Esophagus squamous epithelium (tissue), 5 donors: Measurements from ENCODE around the gene PBRM1. TPM values are rescaled to one million over a fixed set of nuclear protein-coding genes. Genes with fewer than 3 reads are reported as not detected.

Source experiments
- DNase-seq: peaks from one replicate; lab custom pipeline; 2025; lab: John Stamatoyannopoulos, UW
- H3K27ac ChIP-seq, 4 donors: fragments of 200-600 bp; sonication (generic); one replicate each; pipeline ENCODE4 v1.5.1; 2016 to 2019; ENCODE audit warnings: mild to moderate bottlenecking in 1 of 4
- H3K27me3 ChIP-seq, 4 donors: fragments of 200-600 bp; sonication (generic); 1 replicate in 3 of 4; 2 replicates in 1 of 4; pipeline versions ENCODE4 v1.5.1 to v1.6.0; 2017 to 2021; ENCODE audit warnings: antibody characterized with exemption in 1 of 4
- H3K36me3 ChIP-seq, 3 donors: fragments of 200-600 bp; sonication (generic); one replicate each; pipeline ENCODE4 v1.5.1; 2016 to 2019
- H3K4me1 ChIP-seq, 3 donors: fragments of 200-600 bp; sonication (generic); one replicate each; pipeline ENCODE4 v1.5.1; 2017 to 2019
- H3K4me3 ChIP-seq, 4 donors: fragments of 200-600 bp; sonication (generic); 1 replicate in 3 of 4; 2 replicates in 1 of 4; pipeline ENCODE4 v1.5.1; 2016 to 2019; ENCODE audit warnings: mild to moderate bottlenecking in 2 of 4, moderate library complexity in 1 of 4
- H3K9me3 ChIP-seq, 3 donors: fragments of 200-600 bp; sonication (generic); one replicate each; pipeline ENCODE4 v1.5.1; 2016 to 2019
- POLR2A ChIP-seq, 4 donors: fragments of 450-650 bp; IDR thresholded peaks; one replicate each; pipeline ENCODE4 v1.6.1; 2017; ENCODE audit warnings: antibody characterized with exemption in 4 of 4, mild to moderate bottlenecking in 4 of 4, moderate library complexity in 3 of 4
- WGBS, 2 donors: methylation state at CpG; one replicate each; pipeline ENCODE4 v1.1.5; 2018; 5-methylcytosine and 5-hydroxymethylcytosine counted together
- intact Hi-C: fragments of 100-400 bp; cut with DNase I; formaldehyde crosslinking; loops from one replicate; pipeline ENCODE4 v1.15.0; 2022
- total RNA-seq, 4 donors: library from RNA; depleted of rRNA; stranded (reverse); fragments of >200 nt; gene quantifications; one replicate each; pipeline ENCODE4 v1.1.0, GENCODE V29; 2016
- TF ChIP-seq, protein P1 (sequence below), 6 experiments: fragments of 450-650 bp in 4 of 6; fragments of 200-600 bp in 2 of 6; sonication (generic) in 2 of 6; IDR thresholded peaks; one replicate each; pipeline ENCODE4 v1.5.1; 2016 to 2019; ENCODE audit warnings: antibody characterized with exemption in 6 of 6, mild to moderate bottlenecking in 4 of 6, moderate library complexity in 4 of 6
- donor health status: DM: yes; HTN: yes; CAD: no.

Gene PBRM1
- total RNA-seq, 4 donors from 2014 or later = 34.0 to 76.4 (median 63.7) TPM

DNA sequence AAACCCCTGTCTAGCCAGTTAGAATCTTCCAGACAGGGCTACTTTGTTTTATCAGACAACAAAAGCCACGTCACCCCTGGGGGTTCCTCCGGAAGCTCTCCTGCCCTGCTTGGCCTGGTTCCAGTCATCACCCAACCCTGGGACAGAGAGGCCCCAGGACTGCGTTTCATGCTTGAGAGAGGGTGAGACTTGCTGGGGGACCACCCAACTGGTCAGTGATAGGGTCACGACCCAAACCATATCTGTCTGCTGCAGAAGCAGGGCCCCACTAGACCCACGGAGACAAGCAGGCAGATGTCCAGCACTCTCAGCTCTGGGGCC lies 153.2 kb downstream of the PBRM1 start:
- no peak for TF ChIP-seq POLR2A (IDR thresholded peaks at IDR 0.05)
- TF ChIP-seq, protein P1, sequence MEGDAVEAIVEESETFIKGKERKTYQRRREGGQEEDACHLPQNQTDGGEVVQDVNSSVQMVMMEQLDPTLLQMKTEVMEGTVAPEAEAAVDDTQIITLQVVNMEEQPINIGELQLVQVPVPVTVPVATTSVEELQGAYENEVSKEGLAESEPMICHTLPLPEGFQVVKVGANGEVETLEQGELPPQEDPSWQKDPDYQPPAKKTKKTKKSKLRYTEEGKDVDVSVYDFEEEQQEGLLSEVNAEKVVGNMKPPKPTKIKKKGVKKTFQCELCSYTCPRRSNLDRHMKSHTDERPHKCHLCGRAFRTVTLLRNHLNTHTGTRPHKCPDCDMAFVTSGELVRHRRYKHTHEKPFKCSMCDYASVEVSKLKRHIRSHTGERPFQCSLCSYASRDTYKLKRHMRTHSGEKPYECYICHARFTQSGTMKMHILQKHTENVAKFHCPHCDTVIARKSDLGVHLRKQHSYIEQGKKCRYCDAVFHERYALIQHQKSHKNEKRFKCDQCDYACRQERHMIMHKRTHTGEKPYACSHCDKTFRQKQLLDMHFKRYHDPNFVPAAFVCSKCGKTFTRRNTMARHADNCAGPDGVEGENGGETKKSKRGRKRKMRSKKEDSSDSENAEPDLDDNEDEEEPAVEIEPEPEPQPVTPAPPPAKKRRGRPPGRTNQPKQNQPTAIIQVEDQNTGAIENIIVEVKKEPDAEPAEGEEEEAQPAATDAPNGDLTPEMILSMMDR (IDR thresholded peaks at IDR 0.05) = no peak
- H3K36me3 ChIP-seq = peaks cover 0 to 18% (median 6%) of the 10 kb centered on the region in 3 donors
- WGBS, 2 donors = 23% methylated on average over 2 of the region's 5 CpGs; no CpG with 5 or more reads in 1 of the 2 donors
- no peaks in the 10 kb centered on the region for H3K9me3 ChIP-seq
- DNase-seq = no peak
- H3K4me1 ChIP-seq = peaks cover 55 to 91% (median 57%) of the 10 kb centered on the region in 3 donors
- intact Hi-C loops = loop anchor here (5.0 to 10.0 kb wide), 2 partner anchors 50 to 152 kb away; partner anchors contain the start of genes GNL3 and PBRM1
- H3K27me3 ChIP-seq = no peaks in the 10 kb centered on the region
- H3K27ac ChIP-seq = peak overlapping the region; percentile 72 to 95 (median 88)
- H3K4me3 ChIP-seq = peak overlapping the region; percentile 70 to 88 (median 76)

DNA sequence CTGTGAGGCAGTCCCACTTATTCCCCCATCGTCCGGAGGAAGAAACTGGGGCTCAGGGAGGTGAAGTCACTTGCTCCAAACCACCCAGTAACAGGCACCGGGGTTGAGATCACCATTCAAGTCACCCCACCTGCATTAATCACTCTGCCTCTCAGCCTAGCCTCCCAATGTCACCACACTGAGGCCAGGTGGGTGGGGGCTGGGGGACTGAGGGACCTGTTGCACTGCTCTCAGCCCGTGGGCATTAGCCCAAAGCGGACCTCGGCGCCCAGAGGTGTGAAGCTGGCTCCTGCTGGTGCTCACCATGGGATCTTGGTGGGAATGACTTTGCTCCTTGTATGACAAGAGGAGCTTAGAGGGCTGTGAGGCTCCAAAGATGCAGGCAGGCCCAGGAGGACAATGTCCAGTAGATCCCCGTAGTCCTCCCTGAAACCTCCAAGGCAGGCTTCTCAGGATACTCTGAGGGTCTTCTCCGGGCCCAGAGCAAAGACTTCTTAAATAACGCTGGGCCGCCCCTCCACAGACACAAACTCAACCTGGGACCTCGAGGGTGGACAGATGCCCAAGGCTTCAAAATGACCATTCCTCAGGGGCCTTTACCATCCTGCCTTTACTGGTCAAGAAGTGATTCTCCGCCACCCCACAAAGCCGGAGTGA lies 153.7 kb downstream of the PBRM1 start:
- intact Hi-C loops = loop anchor here (5.0 to 10.0 kb wide), 2 partner anchors 50 to 153 kb away; partner anchors contain the start of genes GNL3 and PBRM1
- Histone ChIP-seq H3K4me3 (peak overlapping the region; percentile 70 to 88 (median 76)), H3K27ac (peak overlapping the region; percentile 23 to 95 (median 88)), H3K27me3 (no peaks in the 10 kb centered on the region), H3K36me3 (peaks cover 0 to 23% (median 11%) of the 10 kb centered on the region in 3 donors), H3K9me3 (no peaks in the 10 kb centered on the region), H3K4me1 (peaks cover 51 to 91% (median 55%) of the 10 kb centered on the region in 3 donors)
- 66 to 81% methylated on average over 7 to 9 of the region's 14 CpGs for WGBS, 2 donors
- TF ChIP-seq, protein P1 (IDR thresholded peaks at IDR 0.05) = no peak
- TF ChIP-seq POLR2A (IDR thresholded peaks at IDR 0.05) = no peak
- DNase-seq = no peak

DNA sequence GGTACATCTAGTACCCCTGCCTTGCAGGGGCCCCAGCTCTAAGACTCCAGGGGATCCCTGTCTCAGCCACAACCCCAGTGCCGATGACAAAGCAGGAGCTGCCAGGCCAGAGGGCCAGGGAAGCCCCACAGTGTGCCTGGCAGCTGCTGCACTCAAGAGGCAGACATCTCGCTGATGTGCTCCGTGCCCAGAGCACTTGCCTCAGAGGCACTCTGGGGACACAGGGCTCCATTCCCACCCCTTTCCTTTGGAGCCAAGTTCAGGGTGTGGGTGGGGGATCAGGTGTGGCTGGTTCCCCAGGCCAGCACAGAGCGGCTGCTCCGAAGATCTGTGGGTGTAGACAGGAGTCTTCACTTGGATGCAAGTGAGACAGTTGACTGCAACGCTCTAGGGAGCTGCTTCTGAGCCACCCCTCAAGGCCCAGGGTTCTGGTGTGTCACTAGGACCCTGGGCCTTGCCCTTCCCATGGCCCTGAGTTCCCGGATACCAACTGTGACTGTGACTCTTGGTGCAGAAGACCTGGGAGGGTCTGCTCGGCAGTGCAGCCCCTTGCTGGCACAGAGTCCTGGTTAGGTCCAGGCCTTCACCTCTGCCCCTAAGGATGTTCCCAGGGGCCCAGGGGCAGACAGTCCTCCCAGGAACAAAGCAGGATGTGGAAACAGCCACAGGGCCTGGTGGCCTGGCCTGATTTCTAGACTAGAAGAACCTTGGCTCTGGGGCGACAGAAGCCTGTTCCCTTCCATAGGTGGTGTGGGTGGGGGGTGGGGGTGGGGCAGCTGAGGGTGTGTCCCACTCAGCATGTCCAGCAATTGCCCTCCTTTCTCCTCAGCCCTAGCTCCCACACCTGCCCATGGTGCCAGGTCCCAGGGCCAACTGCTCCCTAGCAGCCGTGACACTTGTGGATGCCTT lies 154.5 kb downstream of the PBRM1 start:
- DNase-seq = no peak
- WGBS, 2 donors = 59 to 61% methylated on average over 2 to 3 of the region's 10 CpGs
- peak overlapping the region; percentile 23 to 95 (median 88) for H3K27ac ChIP-seq
- intact Hi-C loops = loop anchor here (5.0 to 10.0 kb wide), 2 partner anchors 49 to 154 kb away; partner anchors contain the start of genes GNL3 and PBRM1
- peaks cover 0 to 27% (median 11%) of the 10 kb centered on the region in 3 donors for H3K36me3 ChIP-seq
- H3K9me3 ChIP-seq = no peaks in the 10 kb centered on the region
- TF ChIP-seq POLR2A (IDR thresholded peaks at IDR 0.05) = no peak
- TF ChIP-seq, protein P1 (IDR thresholded peaks at IDR 0.05) = no peak
- H3K27me3 ChIP-seq = no peaks in the 10 kb centered on the region
- peaks cover 55 to 96% (median 59%) of the 10 kb centered on the region in 3 donors for H3K4me1 ChIP-seq
- H3K4me3 ChIP-seq = no peak overlapping the region

DNA sequence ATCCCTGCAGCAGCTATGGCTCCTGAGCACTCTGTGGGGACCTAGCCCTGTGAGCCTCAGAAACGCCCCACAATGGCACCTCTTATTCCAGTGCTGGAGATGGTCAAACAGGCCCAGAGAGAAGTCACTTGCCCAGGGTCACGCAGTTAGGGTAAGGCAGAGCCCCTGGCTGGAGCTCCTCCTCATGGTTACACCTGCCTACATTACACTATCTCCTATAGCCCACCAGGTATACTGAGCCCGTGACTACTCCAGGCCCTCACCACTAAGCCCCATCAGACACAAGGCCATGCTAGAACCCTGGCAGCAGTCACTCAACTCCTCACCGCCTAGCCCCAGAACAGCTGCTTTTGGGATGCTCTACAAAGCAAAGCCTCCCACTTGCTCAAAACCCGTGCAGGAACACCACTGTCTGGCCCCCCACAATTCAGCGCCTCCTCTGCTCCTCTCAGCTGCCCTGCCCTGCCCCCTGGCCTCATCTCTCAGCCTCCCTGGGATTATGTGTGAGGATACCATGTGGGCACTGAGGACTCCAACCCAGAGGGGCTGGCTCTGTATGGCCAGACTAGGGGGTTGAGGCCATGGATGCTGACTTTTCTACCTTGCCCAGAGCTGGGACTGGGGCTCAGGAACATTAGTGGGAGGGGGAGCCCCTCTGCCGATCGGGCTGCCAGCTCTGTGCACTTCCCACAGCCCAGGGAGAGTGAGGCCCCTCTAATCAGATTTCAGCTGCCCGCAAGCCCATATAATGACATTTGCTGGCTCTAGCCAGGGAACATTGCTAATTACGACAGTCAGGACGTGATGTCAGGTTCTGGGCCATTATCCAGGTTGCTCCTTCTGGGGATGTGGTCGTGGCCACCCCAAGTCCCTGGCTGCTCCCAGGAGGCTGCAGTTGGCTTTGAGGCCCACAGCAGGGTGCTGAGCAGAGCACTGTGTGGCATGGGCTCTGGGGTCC lies 156.1 kb downstream of the PBRM1 start:
- no peak for DNase-seq
- H3K9me3 ChIP-seq = no peaks in the 10 kb centered on the region
- H3K36me3 ChIP-seq = peaks cover 0 to 28% (median 11%) of the 10 kb centered on the region in 3 donors
- intact Hi-C loops = loop anchor here (5.0 to 10.0 kb wide), 2 partner anchors 47 to 155 kb away; partner anchors contain the start of genes GNL3 and PBRM1
- TF ChIP-seq, protein P1 (IDR thresholded peaks at IDR 0.05) = no peak
- TF ChIP-seq POLR2A (IDR thresholded peaks at IDR 0.05) = no peak
- peak overlapping the region; percentile 23 to 95 (median 72) for H3K27ac ChIP-seq
- H3K27me3 ChIP-seq = no peaks in the 10 kb centered on the region
- peaks cover 55 to 96% (median 59%) of the 10 kb centered on the region in 3 donors for H3K4me1 ChIP-seq
- no peak overlapping the region for H3K4me3 ChIP-seq
- WGBS, 2 donors = 73 to 78% methylated on average over 9 to 12 of the region's 12 CpGs
